Panc1 (cell line): ENCODE measurements around the gene VWF. TPM values are rescaled to one million over a fixed set of nuclear protein-coding genes. Genes with fewer than 3 reads are reported as not detected.

ENCODE experiments used
- ATAC-seq: fragments of 200-7000 bp; cut with Tn5 transposase; 2 replicates; pipeline ENCODE4 v1.9.1; 2020; ENCODE audit warnings: mild to moderate bottlenecking, moderate library complexity
- BruUV-seq: library from RNA; stranded (reverse); fragments of 400-500 nt; replicated peaks from 2 replicates; lab custom pipeline; 2021; lab: Mats Ljungman, UMichigan
- CTCF ChIA-PET: fragments of 300-600 bp; sonication (Branson Sonifier 250); formaldehyde crosslinking; loops from one replicate; lab custom pipeline; 2022; ENCODE audit warnings: antibody characterized with exemption; lab: Charles Lee
- POLR2A ChIA-PET: fragments of 300-600 bp; sonication (Branson Sonifier 250); formaldehyde crosslinking; loops from one replicate; lab custom pipeline; 2022; ENCODE audit warnings: antibody characterized with exemption; lab: Charles Lee
- DNase-seq: peaks from one replicate; pipeline ENCODE4 v3.0.0-alpha.2; 2010; ENCODE audit warnings: low read depth, low spot score
- H3K27ac ChIP-seq: 2 replicates; pipeline ENCODE4 v1.5.1; 2011; ENCODE audit warnings: mild to moderate bottlenecking, low read length, inconsistent platforms
- H3K27me3 ChIP-seq: fragments of 200-500 bp; sonication (Bioruptor generic); 2 replicates; pipeline ENCODE4 v1.6.0; 2014; ENCODE audit warnings: low read length, inconsistent platforms; ENCODE audit not compliant: control insufficient read depth, insufficient read depth
- H3K36me3 ChIP-seq: fragments of 200-500 bp; sonication (Bioruptor generic); 2 replicates; pipeline ENCODE4 v1.5.1; 2014; ENCODE audit warnings: inconsistent platforms, mild to moderate bottlenecking, low read length, moderate library complexity; ENCODE audit not compliant: control insufficient read depth, insufficient read depth
- H3K4me1 ChIP-seq: 2 replicates; pipeline ENCODE4 v1.5.1; 2011; ENCODE audit warnings: inconsistent platforms, mild to moderate bottlenecking, low read length, moderate library complexity; ENCODE audit not compliant: control insufficient read depth, insufficient read depth
- H3K4me3 ChIP-seq, 2 experiments: 2 replicates each; pipeline ENCODE4 v1.5.1; 2011 to 2012; ENCODE audit warnings: low read depth in 2 of 2, low read length in 2 of 2, mild to moderate bottlenecking in 2 of 2, inconsistent platforms in 1 of 2, moderate library complexity in 1 of 2
- H3K9me3 ChIP-seq: fragments of 200-500 bp; sonication (Bioruptor generic); 2 replicates; pipeline ENCODE4 v1.5.1; 2014; ENCODE audit warnings: low read depth, mild to moderate bottlenecking, inconsistent platforms, low read length, moderate library complexity; ENCODE audit not compliant: control insufficient read depth, insufficient read depth
- CTCF ChIP-seq: fragments of 450-650 bp; IDR thresholded peaks from 2 replicates; pipeline ENCODE4 v1.5.1; 2017; ENCODE audit warnings: mild to moderate bottlenecking
- POLR2AphosphoS5 ChIP-seq: IDR thresholded peaks from 2 replicates; pipeline ENCODE4 v1.6.1; 2012; ENCODE audit warnings: mild to moderate bottlenecking, low read depth, low read length, moderate library complexity
- REST ChIP-seq, 2 experiments: IDR thresholded peaks; 2 replicates each; pipeline ENCODE4 v1.6.1; 2011 to 2012; ENCODE audit warnings: low read depth in 2 of 2, control low read depth in 1 of 2, low read length in 1 of 2, mild to moderate bottlenecking in 1 of 2, moderate library complexity in 1 of 2; ENCODE audit not compliant: insufficient read depth in 1 of 2
- SIN3A ChIP-seq: IDR thresholded peaks from 2 replicates; pipeline ENCODE4 v1.6.1; 2012; ENCODE audit warnings: low read depth, mild to moderate bottlenecking, low read length, moderate library complexity, borderline replicate concordance; ENCODE audit not compliant: insufficient read depth
- TCF7L2 ChIP-seq: IDR thresholded peaks from 2 replicates; pipeline ENCODE4 v1.6.1; 2011; ENCODE audit warnings: mild to moderate bottlenecking, low read depth, low read length, inconsistent platforms
- in situ Hi-C: cut with HindIII; loops from 2 replicates; pipeline ENCODE4 v1.10.0; 2016; ENCODE audit warnings: low sequenced_read_pairs, low pct_unique_long_range_greater_than_20kb
- intact Hi-C: fragments of 100-400 bp; cut with micrococcal nuclease; formaldehyde crosslinking; loops from one replicate; pipeline ENCODE4 v1.10.0; 2022; ENCODE audit not compliant: unreplicated experiment
- total RNA-seq: library from RNA; stranded (reverse); gene quantifications from one replicate; pipeline ENCODE4 v1.2.1, GENCODE V29; 2021; ENCODE audit not compliant: unreplicated experiment

The VWF gene
- total RNA-seq, 1 experiment from 2014 or later: 0.31 TPM

GRCh38 chr12:6069437-6070093 lies 54.9 kb downstream of the VWF start:
- ChIA-PET CTCF (no interaction called here), POLR2A (no interaction called here)
- Histone ChIP-seq H3K9me3 (no peaks in the 10 kb centered on the region), H3K4me3 (no peak overlapping the region), H3K4me1 (no peaks in the 10 kb centered on the region), H3K27ac (no peak overlapping the region), H3K27me3 (no peaks in the 10 kb centered on the region), H3K36me3 (no peaks in the 10 kb centered on the region)
- intact Hi-C loops: no loop called here
- DNase-seq (no peak), ATAC-seq (no peak)
- BruUV-seq: no TSS peak
- TF ChIP-seq POLR2AphosphoS5 (no peak), SIN3A (no peak), TCF7L2 (no peak), REST (IDR thresholded peaks at IDR 0.05; ENCODE audit: insufficient read depth in 1 of 2, low read depth in 2 of 2, low read length in 1 of 2) (no peak)
- in situ Hi-C loops: no loop called here

GRCh38 chr12:6068227-6068626 lies 56.2 kb downstream of the VWF start:
- ATAC-seq (no peak), DNase-seq (no peak)
- ChIA-PET CTCF (interaction anchor here (0.6 to 0.7 kb wide), 3 partner anchors 8 to 216 kb away, joined by 3 to 5 read pairs (median 4); no protein-coding TSS in a partner anchor), POLR2A (no interaction called here)
- Histone ChIP-seq H3K27ac (no peak overlapping the region), H3K36me3 (no peaks in the 10 kb centered on the region), H3K9me3 (no peaks in the 10 kb centered on the region), H3K4me3 (no peak overlapping the region), H3K4me1 (no peaks in the 10 kb centered on the region), H3K27me3 (no peaks in the 10 kb centered on the region)
- BruUV-seq: no TSS peak
- in situ Hi-C loops (no loop called here), intact Hi-C loops (no loop called here)
- TF ChIP-seq REST (IDR thresholded peaks at IDR 0.05; ENCODE audit: insufficient read depth in 1 of 2, low read depth in 2 of 2, low read length in 1 of 2) (no peak), POLR2AphosphoS5 (no peak), TCF7L2 (no peak), CTCF (no peak), SIN3A (no peak)
